Natural killer cell treated with Interleukin-12 subunit alpha and Interleukin-12 subunit beta and Interleukin-15 and Interleukin-18, amount 100 ng/mL, for 72 hours (primary cell): ENCODE results near the gene CIP2A. TPM values are rescaled to one million over a fixed set of nuclear protein-coding genes. Genes with fewer than 3 reads are reported as not detected.
"Not testable (repeated sequence)": the region's sequence is repeated elsewhere in the genome, so short reads cannot be mapped to it uniquely, and the experiment has no call there.

Source experiments
- ATAC-seq, 2 donors: fragments of 150-1000 bp; cut with Tn5 transposase in 1 of 2; sonication (Bioruptor Pico), chemical (Tn5 transposase) in 1 of 2; 2 replicates each; pipeline ENCODE4 v1.10.0; 2021
- DNase-seq: peaks from one replicate; pipeline ENCODE4 v3.0.0; 2022; ENCODE audit warnings: low spot score
- H3K27ac Mint-ChIP-seq, 2 donors: 1 replicate in 1 of 2; 2 replicates in 1 of 2; pipeline ENCODE4 v1.8.0; 2022; ENCODE audit warnings: mixed read lengths in 2 of 2, mild to moderate bottlenecking in 1 of 2, moderate library complexity in 1 of 2
- H3K27me3 Mint-ChIP-seq, 2 donors: 1 replicate in 1 of 2; 2 replicates in 1 of 2; pipeline ENCODE4 v1.8.0; 2022; ENCODE audit warnings: mixed read lengths in 2 of 2
- H3K36me3 Mint-ChIP-seq: one replicate; pipeline ENCODE4 v1.8.0; 2022; ENCODE audit warnings: mixed read lengths
- H3K4me1 Mint-ChIP-seq, 2 donors: 1 replicate in 1 of 2; 2 replicates in 1 of 2; pipeline ENCODE4 v1.8.0; 2022; ENCODE audit warnings: low read depth in 2 of 2, mixed read lengths in 2 of 2, mild to moderate bottlenecking in 1 of 2
- H3K4me3 Mint-ChIP-seq: one replicate; pipeline ENCODE4 v1.8.0; 2022; ENCODE audit warnings: mixed read lengths
- H3K9me3 Mint-ChIP-seq: 2 replicates; pipeline ENCODE4 v1.8.0; 2022; ENCODE audit warnings: mixed read lengths
- total RNA-seq, 2 donors: library from RNA; stranded (reverse); gene quantifications; one replicate each; pipeline ENCODE4 v1.2.3, GENCODE V29; 2022

Gene CIP2A
- 10 to 100 TPM; 27.0 to 48.1 TPM for total RNA-seq

DNA sequence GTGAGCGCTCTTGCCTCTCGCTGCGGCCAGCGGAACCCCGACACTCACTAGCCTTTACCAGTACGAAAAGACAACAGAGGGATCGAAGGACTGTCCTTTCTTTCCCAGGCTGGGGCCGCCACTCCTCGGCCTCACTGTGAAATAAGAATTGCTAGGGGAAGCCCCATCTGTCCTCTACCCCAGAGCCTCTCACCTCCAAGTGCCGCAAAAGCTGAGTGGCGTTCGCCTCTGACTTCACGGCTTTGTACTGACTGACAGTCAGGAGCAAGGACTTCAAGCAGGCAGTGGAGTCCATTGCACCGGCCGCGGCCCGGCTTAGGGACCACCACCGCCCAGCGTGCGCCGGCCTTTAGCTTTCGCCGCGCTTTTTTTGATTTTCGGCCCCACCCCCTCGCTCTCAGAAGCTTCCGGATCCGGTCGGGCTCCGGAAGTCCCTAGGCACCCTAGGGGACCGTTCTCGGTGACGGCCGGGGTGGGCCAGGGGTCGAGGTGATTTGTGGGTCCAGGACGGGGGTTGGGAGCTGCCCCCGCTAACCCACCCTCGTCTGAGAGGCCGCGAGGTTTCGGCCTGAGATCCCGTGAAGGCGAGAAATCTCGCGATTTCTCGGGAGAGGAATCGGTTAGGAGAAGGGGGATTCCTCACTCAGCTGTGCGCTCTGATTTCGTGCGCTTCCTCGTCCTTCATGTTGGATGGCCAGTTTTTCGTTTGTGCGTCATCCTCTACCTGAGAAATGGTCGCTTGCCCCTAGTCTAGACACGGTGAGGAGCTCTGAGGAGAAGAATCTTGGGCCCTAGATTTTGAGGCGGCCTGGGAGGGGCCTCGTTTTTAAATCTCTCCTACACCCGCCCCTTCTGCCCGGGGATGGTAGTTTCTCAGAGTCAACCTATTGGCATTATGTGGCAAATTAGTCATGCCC is at the start of gene CIP2A, which contains the start of gene DZIP3:
TSS of gene CIP2A (minus strand) at position 358 of the 917 bp plus-strand sequence. CDS start at position 295, 63 bp downstream.
TSS of gene DZIP3 (plus strand) at position 642 of the 917 bp plus-strand sequence. CDS start 15,685 bp downstream, outside the sequence.
- Mint-ChIP-seq H3K4me3 (peak within 1 kb of the TSS; percentile 98), H3K27me3 (no peaks in the 10 kb centered on the region), H3K4me1 (peaks cover 18 to 42% of the 10 kb centered on the region in 2 donors), H3K36me3 (no peaks in the 10 kb centered on the region), H3K9me3 (no peaks in the 10 kb centered on the region), H3K27ac (peak within 1 kb of the TSS; percentile 97 to 100)
- ATAC-seq, result peak; percentile 97
- DNase-seq, result peak; percentile 91

DNA sequence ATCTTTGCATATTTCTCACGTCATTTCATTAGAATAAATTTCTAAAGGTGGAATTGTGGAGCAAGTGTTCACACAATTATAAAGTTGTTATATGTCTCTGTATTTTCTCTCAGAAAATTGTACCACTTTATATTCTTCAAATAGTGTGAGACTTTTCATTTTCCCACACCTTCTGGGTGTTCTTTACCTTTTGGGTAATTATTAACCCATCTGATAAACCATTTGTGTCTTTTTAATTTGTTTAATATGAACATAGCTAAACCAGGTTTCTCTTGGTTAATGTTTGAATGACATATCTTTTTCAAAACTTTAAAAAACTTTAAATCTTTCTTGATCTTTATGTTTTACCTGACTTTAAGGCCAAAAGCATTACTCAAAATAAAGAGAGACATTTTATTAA is 40.7 kb upstream of the CIP2A start:
- Mint-ChIP-seq H3K36me3 (peaks cover 5% of the 10 kb centered on the region), H3K9me3 (no peaks in the 10 kb centered on the region), H3K4me1 (peaks cover 0 to 2% of the 10 kb centered on the region in 2 donors), H3K27me3 (no peaks in the 10 kb centered on the region), H3K4me3 (no peak overlapping the region), H3K27ac (no peak overlapping the region)
- ATAC-seq (no peak), DNase-seq (no peak)

GRCh38 chr3:108623504-108623903 is 34.3 kb upstream of the CIP2A start:
- peaks cover 3% of the 10 kb centered on the region for H3K9me3 Mint-ChIP-seq
- no peaks in the 10 kb centered on the region for H3K27me3 Mint-ChIP-seq
- H3K36me3 Mint-ChIP-seq, result no peaks in the 10 kb centered on the region
- no peak for ATAC-seq
- H3K27ac Mint-ChIP-seq, result no peak overlapping the region
- no peak for DNase-seq
- H3K4me3 Mint-ChIP-seq, result no peak overlapping the region
- H3K4me1 Mint-ChIP-seq, result no peaks in the 10 kb centered on the region

- no peaks in the 10 kb centered on the region for H3K4me1 Mint-ChIP-seq
- no peaks in the 10 kb centered on the region for H3K36me3 Mint-ChIP-seq
Measured at GRCh38 chr3:108620250-108620649, 31.0 kb upstream of the CIP2A start.

DNA sequence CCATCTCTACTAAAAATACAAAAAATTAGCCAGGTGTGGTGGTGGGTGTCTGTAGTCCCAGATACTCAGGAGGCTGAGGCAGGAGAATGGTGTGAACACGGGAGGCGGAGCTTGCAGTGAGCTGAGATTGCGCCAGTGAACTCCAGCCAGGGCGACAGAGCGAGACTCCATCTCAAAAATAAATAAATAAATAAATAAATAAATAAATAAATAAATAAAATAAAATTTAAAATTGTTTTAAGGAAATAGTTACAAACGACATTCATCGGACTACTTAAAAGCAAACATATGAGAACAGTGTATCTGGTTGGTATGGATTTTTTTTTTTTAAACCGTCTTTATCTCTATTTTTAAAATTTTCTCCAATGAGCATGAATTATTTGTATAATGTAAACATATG is 26.9 kb upstream of the CIP2A start:
- not testable (repeated sequence) for DNase-seq, ATAC-seq, H3K27me3 Mint-ChIP-seq, H3K36me3 Mint-ChIP-seq, H3K4me1 Mint-ChIP-seq, H3K27ac Mint-ChIP-seq, H3K9me3 Mint-ChIP-seq, H3K4me3 Mint-ChIP-seq

More at GRCh38 chr3:108620250-108620649, 31.0 kb upstream of the CIP2A start:
- no peak for ATAC-seq
- no peak overlapping the region for H3K27ac Mint-ChIP-seq
- peaks cover 3% of the 10 kb centered on the region for H3K9me3 Mint-ChIP-seq
- H3K4me3 Mint-ChIP-seq, result no peak overlapping the region
- no peaks in the 10 kb centered on the region for H3K27me3 Mint-ChIP-seq
- no peak for DNase-seq

- DNase-seq (no peak), ATAC-seq (no peak)
- H3K27me3 Mint-ChIP-seq, result no peaks in the 10 kb centered on the region
- no peak overlapping the region for H3K4me3 Mint-ChIP-seq
- H3K36me3 Mint-ChIP-seq, result no peaks in the 10 kb centered on the region
- no peaks in the 10 kb centered on the region for H3K4me1 Mint-ChIP-seq
- H3K9me3 Mint-ChIP-seq, result no peaks in the 10 kb centered on the region
- no peak overlapping the region for H3K27ac Mint-ChIP-seq
Measured at GRCh38 chr3:108610651-108611050, 21.4 kb upstream of the CIP2A start.

DNA sequence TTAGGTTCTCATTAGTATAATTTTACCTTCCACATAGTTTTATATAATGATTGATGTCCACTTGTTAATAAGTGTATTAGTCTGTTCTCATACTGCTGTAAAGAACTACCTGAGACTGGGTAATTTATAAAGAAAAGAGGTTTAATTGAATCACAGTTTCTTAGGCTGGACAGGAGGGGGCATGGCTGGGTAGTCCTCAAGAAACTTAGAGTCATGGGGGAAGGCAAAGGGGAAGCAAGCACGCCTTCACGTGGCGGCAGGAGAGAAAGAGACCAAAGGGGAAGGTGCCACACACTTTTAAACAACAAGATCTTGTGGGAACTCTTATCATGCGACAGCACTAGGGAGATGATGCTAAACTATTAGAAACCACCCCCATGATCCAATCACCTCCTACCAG is 19.5 kb upstream of the CIP2A start:
- ATAC-seq (no peak), DNase-seq (no peak)
- H3K36me3 Mint-ChIP-seq, result no peaks in the 10 kb centered on the region
- H3K4me1 Mint-ChIP-seq, result peaks cover 3% of the 10 kb centered on the region in 2 donors
- H3K9me3 Mint-ChIP-seq, result no peaks in the 10 kb centered on the region
- H3K4me3 Mint-ChIP-seq, result no peak overlapping the region
- H3K27me3 Mint-ChIP-seq, result no peaks in the 10 kb centered on the region
- H3K27ac Mint-ChIP-seq, result no peak overlapping the region

DNA sequence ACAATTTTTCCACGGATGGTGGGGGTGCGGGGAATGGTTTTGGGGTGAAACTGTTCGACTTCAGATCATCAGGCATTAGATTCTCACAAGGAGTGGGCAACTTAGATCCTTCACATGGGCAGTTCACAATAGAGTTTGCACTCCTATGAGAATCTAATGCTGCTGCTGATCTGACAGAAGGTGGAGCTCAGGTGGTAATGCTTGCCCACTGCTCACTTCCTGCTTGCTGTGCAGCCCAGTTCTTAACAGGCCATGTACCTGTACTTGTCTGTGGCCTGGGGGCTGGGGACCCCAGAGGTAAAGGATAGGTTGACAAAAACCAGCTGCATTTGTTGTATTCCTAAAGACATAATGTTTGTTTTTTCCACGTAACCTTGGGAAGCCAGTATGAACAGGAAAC is 16.3 kb upstream of the CIP2A start:
- Mint-ChIP-seq H3K36me3 (no peaks in the 10 kb centered on the region), H3K4me3 (no peak overlapping the region), H3K9me3 (no peaks in the 10 kb centered on the region), H3K4me1 (peaks cover 17 to 20% of the 10 kb centered on the region in 2 donors), H3K27me3 (no peaks in the 10 kb centered on the region), H3K27ac (no peak overlapping the region)
- DNase-seq (no peak), ATAC-seq (no peak)

DNA sequence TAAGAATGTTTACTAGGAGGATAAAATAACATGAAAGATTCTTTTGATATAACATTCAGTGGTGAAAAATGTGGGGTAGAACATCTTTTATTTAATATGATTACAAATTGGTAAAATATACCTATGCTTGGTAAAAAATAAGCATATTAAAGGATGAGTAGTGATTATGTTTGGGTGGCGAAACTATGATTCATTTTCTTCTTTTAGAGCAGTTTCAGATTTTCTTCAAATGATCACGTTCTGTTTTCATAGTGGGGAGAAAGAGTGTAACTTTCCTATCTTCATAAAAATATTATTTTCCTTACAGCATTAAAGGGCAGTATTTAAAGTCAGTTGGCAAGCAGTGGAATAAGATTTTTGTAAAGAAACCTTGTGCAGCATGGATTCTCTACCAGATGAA is 15.8 kb upstream of the CIP2A start:
- no peaks in the 10 kb centered on the region for H3K36me3 Mint-ChIP-seq
- H3K27me3 Mint-ChIP-seq, result no peaks in the 10 kb centered on the region
- H3K27ac Mint-ChIP-seq, result no peak overlapping the region
- no peak overlapping the region for H3K4me3 Mint-ChIP-seq
- H3K4me1 Mint-ChIP-seq, result peaks cover 17 to 20% of the 10 kb centered on the region in 2 donors
- DNase-seq, result no peak
- no peak for ATAC-seq
- no peaks in the 10 kb centered on the region for H3K9me3 Mint-ChIP-seq

DNA sequence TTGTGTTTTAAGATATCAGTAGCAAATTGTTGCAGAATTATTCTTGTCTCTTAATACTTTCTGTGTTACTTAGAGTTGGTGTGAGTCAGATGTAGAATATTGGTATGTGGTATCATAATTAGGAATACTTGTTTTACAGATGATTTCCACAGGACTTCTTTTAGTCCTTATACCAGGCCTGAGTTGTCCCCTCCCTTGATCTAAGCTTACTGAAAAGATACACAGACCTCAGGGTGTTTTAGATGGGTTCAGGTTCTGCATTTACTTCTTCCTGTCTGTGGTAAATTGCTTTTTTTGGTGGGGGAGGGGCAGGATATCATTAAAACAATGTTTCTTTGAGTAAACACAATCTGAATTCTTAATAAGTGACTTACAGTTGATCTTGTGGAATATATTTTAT is 14.5 kb upstream of the CIP2A start:
- Mint-ChIP-seq H3K27me3 (no peaks in the 10 kb centered on the region), H3K4me3 (peak overlapping the region; percentile 26), H3K9me3 (no peaks in the 10 kb centered on the region), H3K36me3 (no peaks in the 10 kb centered on the region), H3K27ac (peak overlapping the region; percentile 18 to 93), H3K4me1 (peaks cover 17 to 20% of the 10 kb centered on the region in 2 donors)
- no peak for DNase-seq
- ATAC-seq, result no peak

- Mint-ChIP-seq H3K27me3 (no peaks in the 10 kb centered on the region), H3K9me3 (no peaks in the 10 kb centered on the region), H3K4me3 (peak overlapping the region; percentile 26), H3K4me1 (peaks cover 17 to 20% of the 10 kb centered on the region in 2 donors), H3K36me3 (no peaks in the 10 kb centered on the region), H3K27ac (peak overlapping the region; percentile 18 to 93)
- ATAC-seq (no peak), DNase-seq (no peak)
Measured at GRCh38 chr3:108602935-108603294, 13.7 kb upstream of the CIP2A start.

DNA sequence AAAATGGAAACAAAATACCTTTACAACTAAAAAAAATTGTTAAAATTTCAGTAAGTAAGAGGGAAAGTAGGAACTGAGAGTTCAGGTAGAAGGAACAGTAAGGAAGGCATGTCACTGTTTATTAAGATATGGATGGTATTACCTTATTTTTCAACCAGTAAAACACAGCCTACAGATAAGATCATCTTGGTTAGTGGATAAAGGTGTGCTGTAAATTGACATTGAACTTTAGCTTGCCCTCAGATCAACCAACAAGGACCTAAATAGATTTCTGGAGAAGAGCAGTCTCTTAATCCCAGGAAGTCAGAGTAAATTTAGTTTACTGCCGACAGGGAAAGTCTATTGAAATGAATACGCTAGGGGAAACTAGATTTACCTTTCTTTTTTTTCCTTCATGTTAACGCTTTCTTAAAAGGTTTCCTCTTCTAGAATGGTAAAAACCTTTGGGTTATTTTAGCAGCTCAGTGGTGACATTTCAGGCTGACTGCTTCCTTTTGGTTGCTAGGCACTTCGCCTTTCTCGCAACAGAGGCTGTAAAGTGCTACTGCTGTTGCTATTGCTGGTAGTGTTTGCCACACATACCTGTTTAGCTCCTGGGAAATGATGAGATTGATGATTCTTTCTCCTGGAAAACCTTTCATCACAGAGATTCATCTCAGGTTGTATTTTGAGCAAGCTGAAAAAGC is 13.2 kb upstream of the CIP2A start:
- peak overlapping the region; percentile 18 to 93 for H3K27ac Mint-ChIP-seq
- peaks cover 17 to 20% of the 10 kb centered on the region in 2 donors for H3K4me1 Mint-ChIP-seq
- ATAC-seq (peak in 1 of 2 donors; percentile 61), DNase-seq (no peak)
- peak overlapping the region; percentile 26 for H3K4me3 Mint-ChIP-seq
- no peaks in the 10 kb centered on the region for H3K27me3 Mint-ChIP-seq
- no peaks in the 10 kb centered on the region for H3K9me3 Mint-ChIP-seq
- H3K36me3 Mint-ChIP-seq, result no peaks in the 10 kb centered on the region

GRCh38 chr3:108599677-108600409 is 10.6 kb upstream of the CIP2A start:
- no peak overlapping the region for H3K4me3 Mint-ChIP-seq
- ATAC-seq (peak in 1 of 2 donors; percentile 82), DNase-seq (no peak)
- peaks cover 19 to 20% of the 10 kb centered on the region in 2 donors for H3K4me1 Mint-ChIP-seq
- no peaks in the 10 kb centered on the region for H3K27me3 Mint-ChIP-seq
- no peaks in the 10 kb centered on the region for H3K36me3 Mint-ChIP-seq
- no peaks in the 10 kb centered on the region for H3K9me3 Mint-ChIP-seq
- H3K27ac Mint-ChIP-seq, result no peak overlapping the region
